Epidermal melanocyte (primary cell): ENCODE results near the gene ABHD15.

Experiments used
- DNase-seq: peaks from one replicate; pipeline ENCODE4 v3.0.0; 2011; ENCODE audit warnings: low spot score; ENCODE audit not compliant: insufficient read length

ABHD15 gene

GRCh38 chr17:29566473-29567303 is at the start of gene ABHD15:
Gene ABHD15, minus strand, starts transcription at chr17:29567037. Its CDS starts 71 bp downstream, at chr17:29566966.
- peak; percentile 68 for DNase-seq

- DNase-seq, result peak; percentile 81
Measured at GRCh38 chr17:29615492-29616299, 48.9 kb upstream of the ABHD15 start.

GRCh38 chr17:29615048-29615385 is 48.2 kb upstream of the ABHD15 start:
- DNase-seq, result no peak

GRCh38 chr17:29614349-29615047 is 47.7 kb upstream of the ABHD15 start:
- DNase-seq, result no peak

GRCh38 chr17:29613856-29614255 is 47.0 kb upstream of the ABHD15 start:
- no peak for DNase-seq

GRCh38 chr17:29613352-29613837 is 46.6 kb upstream of the ABHD15 start:
- DNase-seq, result peak; percentile 60

GRCh38 chr17:29612404-29613280 is 45.8 kb upstream of the ABHD15 start:
- no peak for DNase-seq

GRCh38 chr17:29612094-29612403 is 45.2 kb upstream of the ABHD15 start:
- no peak for DNase-seq

GRCh38 chr17:29611351-29612093 is 44.7 kb upstream of the ABHD15 start:
- no peak for DNase-seq

GRCh38 chr17:29610395-29610794 is 43.6 kb upstream of the ABHD15 start:
- DNase-seq, result no peak

GRCh38 chr17:29608986-29609385 is 42.1 kb upstream of the ABHD15 start:
- no peak for DNase-seq

- no peak for DNase-seq
Measured at GRCh38 chr17:29607557-29608195, 40.8 kb upstream of the ABHD15 start.

GRCh38 chr17:29603109-29603674 is 36.4 kb upstream of the ABHD15 start:
- no peak for DNase-seq

- no peak for DNase-seq
Measured at GRCh38 chr17:29597361-29598172, 30.7 kb upstream of the ABHD15 start.

- DNase-seq, result no peak
Measured at GRCh38 chr17:29596811-29597210, 30.0 kb upstream of the ABHD15 start.

- no peak for DNase-seq
Measured at GRCh38 chr17:29595943-29596774, 29.3 kb upstream of the ABHD15 start.

GRCh38 chr17:29595107-29595942 is 28.5 kb upstream of the ABHD15 start:
- DNase-seq, result no peak
